GM23248 (cell line): ENCODE results near the gene WEE1. TPM values are rescaled to one million over a fixed set of nuclear protein-coding genes. Genes with fewer than 3 reads are reported as not detected.

ENCODE experiments used
- DNase-seq: peaks from one replicate; pipeline ENCODE4 v3.0.0-alpha.2; 2015
- H2AFZ ChIP-seq: fragments of 200-600 bp; sonication (generic); 2 replicates; pipeline ENCODE4 v1.6.1; 2016; ENCODE audit warnings: antibody characterized with exemption
- H3F3A ChIP-seq: fragments of 200-600 bp; sonication (generic); 2 replicates; pipeline ENCODE4 v1.6.1; 2016; ENCODE audit warnings: mild to moderate bottlenecking, antibody characterized with exemption, mixed run types; ENCODE audit not compliant: insufficient read depth
- H3K27ac ChIP-seq: fragments of 200-600 bp; sonication (generic); 2 replicates; pipeline ENCODE4 v1.5.1; 2016; ENCODE audit warnings: mild to moderate bottlenecking
- H3K27me3 ChIP-seq: fragments of 200-600 bp; sonication (generic); replicated peaks from 2 replicates; pipeline ENCODE4 v1.6.1; 2016; ENCODE audit warnings: mild to moderate bottlenecking; ENCODE audit not compliant: insufficient read depth
- H3K36me3 ChIP-seq: fragments of 200-600 bp; sonication (generic); 2 replicates; pipeline ENCODE4 v1.6.1; 2016; ENCODE audit warnings: low read depth, mild to moderate bottlenecking
- H3K4me1 ChIP-seq: fragments of 200-600 bp; sonication (generic); 2 replicates; pipeline ENCODE4 v1.6.1; 2016; ENCODE audit warnings: mild to moderate bottlenecking; ENCODE audit not compliant: insufficient read depth
- H3K4me2 ChIP-seq: fragments of 200-600 bp; sonication (generic); one replicate; pipeline ENCODE4 v1.6.1; 2016; ENCODE audit warnings: mild to moderate bottlenecking; ENCODE audit not compliant: unreplicated experiment
- H3K4me3 ChIP-seq: fragments of 200-600 bp; sonication (generic); 2 replicates; pipeline ENCODE4 v1.5.1; 2016; ENCODE audit warnings: mild to moderate bottlenecking
- H3K79me2 ChIP-seq: fragments of 200-600 bp; sonication (generic); 2 replicates; pipeline ENCODE4 v1.6.1; 2016; ENCODE audit warnings: mild to moderate bottlenecking; ENCODE audit not compliant: insufficient read depth
- H3K9ac ChIP-seq: fragments of 200-600 bp; sonication (generic); 2 replicates; pipeline ENCODE4 v1.6.1; 2016; ENCODE audit warnings: mild to moderate bottlenecking
- H3K9me2 ChIP-seq: fragments of 200-600 bp; sonication (generic); 2 replicates; pipeline ENCODE4 v1.6.1; 2016; ENCODE audit warnings: mixed run types, mild to moderate bottlenecking, moderate library complexity; ENCODE audit not compliant: insufficient read depth
- H3K9me3 ChIP-seq: fragments of 200-600 bp; sonication (generic); one replicate; pipeline ENCODE4 v1.6.1; 2017; ENCODE audit warnings: low read depth
- H4K20me1 ChIP-seq: fragments of 200-600 bp; sonication (generic); 2 replicates; pipeline ENCODE4 v1.6.0; 2016; ENCODE audit not compliant: insufficient read depth
- EZH2 ChIP-seq: fragments of 200-600 bp; sonication (generic); IDR thresholded peaks from 2 replicates; pipeline ENCODE4 v1.6.1; 2018; ENCODE audit warnings: antibody characterized with exemption, mild to moderate bottlenecking; ENCODE audit not compliant: insufficient read depth, poor library complexity, severe bottlenecking
- EZH2phosphoT487 ChIP-seq: fragments of 200-600 bp; sonication (generic); IDR thresholded peaks from 2 replicates; pipeline ENCODE4 v1.6.1; 2018; ENCODE audit warnings: antibody characterized with exemption, moderate library complexity, mild to moderate bottlenecking, low read depth; ENCODE audit not compliant: insufficient read depth
- WGBS, 2 experiments: methylation state at CpG; one replicate each; pipeline ENCODE4 v1.1.6; 2015 to 2017; ENCODE audit warnings: low lambda C conversion rate in 2 of 2, low coverage in 1 of 2; ENCODE audit errors: missing lambda C conversion rate in 2 of 2; 5-methylcytosine and 5-hydroxymethylcytosine counted together
- in situ Hi-C: fragments of 300-500 bp; cut with MboI; formaldehyde crosslinking; loops from 2 replicates; pipeline ENCODE4 v1.15.0; 2020
- polyA plus RNA-seq: library from polyadenylated mRNA; unstranded; fragments of >200 nt; fragmentation: Nextera tagmentation; extraction: Ambion mirVana; gene quantifications from 2 replicates; pipeline ENCODE4 v1.2.1, GENCODE V29; 2016
- total RNA-seq: library from RNA; depleted of rRNA; stranded (reverse); fragments of >200 nt; shearing (Covaris generic); gene quantifications from 2 replicates; pipeline ENCODE4 v1.2.3, GENCODE V29; 2014

WEE1 gene
- total and polyA plus RNA-seq, 2 experiments from 2014 or later: 13.1 to 35.2 TPM

GRCh38 chr11:9563196-9563730, 10.2 kb upstream of the WEE1 start:
- no peaks in the 10 kb centered on the region for H3K9me2 ChIP-seq
- no peak overlapping the region for H3K27ac ChIP-seq
- H3K9ac ChIP-seq: no peak overlapping the region
- 93 to 100% methylated on average over 1 of the region's 1 CpG for WGBS, 2 experiments
- no peak overlapping the region for H3K4me3 ChIP-seq
- H3K9me3 ChIP-seq: no peaks in the 10 kb centered on the region
- no peaks in the 10 kb centered on the region for H3K27me3 ChIP-seq
- in situ Hi-C loops: no loop called here
- H3F3A ChIP-seq: peaks cover 14% of the 10 kb centered on the region
- H3K4me1 ChIP-seq: peaks cover 25% of the 10 kb centered on the region
- no peaks in the 10 kb centered on the region for H3K36me3 ChIP-seq
- no peak for DNase-seq
- no peaks in the 10 kb centered on the region for H4K20me1 ChIP-seq
- H3K79me2 ChIP-seq: no peaks in the 10 kb centered on the region
- no peak for TF ChIP-seq EZH2
- no peak for TF ChIP-seq EZH2phosphoT487
- no peak overlapping the region for H2AFZ ChIP-seq
- H3K4me2 ChIP-seq: no peak overlapping the region

GRCh38 chr11:9565822-9566560, 7.5 kb upstream of the WEE1 start:
- H3K4me2 ChIP-seq: peak overlapping the region; percentile 48
- H4K20me1 ChIP-seq: no peaks in the 10 kb centered on the region
- peaks cover 28% of the 10 kb centered on the region for H3F3A ChIP-seq
- H3K79me2 ChIP-seq: no peaks in the 10 kb centered on the region
- DNase-seq: peak; percentile 99
- H3K27ac ChIP-seq: peak overlapping the region; percentile 99
- H3K27me3 ChIP-seq: no peaks in the 10 kb centered on the region
- peaks cover 40% of the 10 kb centered on the region for H3K4me1 ChIP-seq
- 2% methylated on average over 7 of the region's 7 CpGs for WGBS, 2 experiments
- no peak for TF ChIP-seq EZH2
- no peak for TF ChIP-seq EZH2phosphoT487
- H2AFZ ChIP-seq: 0 out of 2 replicates have a peak overlapping the region, but pooled peaks have one; percentile 23
- in situ Hi-C loops: no loop called here
- H3K36me3 ChIP-seq: no peaks in the 10 kb centered on the region
- peak overlapping the region; percentile 78 for H3K9ac ChIP-seq
- no peaks in the 10 kb centered on the region for H3K9me3 ChIP-seq
- H3K9me2 ChIP-seq: no peaks in the 10 kb centered on the region
- H3K4me3 ChIP-seq: peak overlapping the region; percentile 17; the same call in 1 of the 2 replicates

GRCh38 chr11:9566561-9567063, 6.9 kb upstream of the WEE1 start:
- no peaks in the 10 kb centered on the region for H3K36me3 ChIP-seq
- H3K27ac ChIP-seq: peak overlapping the region; percentile 99
- peak overlapping the region; percentile 48 for H3K4me2 ChIP-seq
- no peak for TF ChIP-seq EZH2
- TF ChIP-seq EZH2phosphoT487: no peak
- in situ Hi-C loops: no loop called here
- 82 to 84% methylated on average over 3 of the region's 3 CpGs for WGBS, 2 experiments
- no peaks in the 10 kb centered on the region for H3K27me3 ChIP-seq
- DNase-seq: peak; percentile 38
- no peaks in the 10 kb centered on the region for H3K9me3 ChIP-seq
- 0 out of 2 replicates have a peak overlapping the region, but pooled peaks have one; percentile 12 for H3K4me3 ChIP-seq
- no peak overlapping the region for H2AFZ ChIP-seq
- no peaks in the 10 kb centered on the region for H3K79me2 ChIP-seq
- peaks cover 40% of the 10 kb centered on the region for H3K4me1 ChIP-seq
- H3F3A ChIP-seq: peaks cover 28% of the 10 kb centered on the region
- peak overlapping the region; percentile 78 for H3K9ac ChIP-seq
- H3K9me2 ChIP-seq: no peaks in the 10 kb centered on the region
- H4K20me1 ChIP-seq: no peaks in the 10 kb centered on the region

- no peak for DNase-seq
- Histone ChIP-seq H3K4me2 (no peak overlapping the region), H3K9ac (peak overlapping the region; percentile 78)
Measured at GRCh38 chr11:9567401-9567800, 6.1 kb upstream of the WEE1 start.

More at GRCh38 chr11:9567401-9567800, 6.1 kb upstream of the WEE1 start:
- no peaks in the 10 kb centered on the region for H4K20me1 ChIP-seq
- no peaks in the 10 kb centered on the region for H3K36me3 ChIP-seq
- H3K27me3 ChIP-seq: no peaks in the 10 kb centered on the region
- H3K9me3 ChIP-seq: no peaks in the 10 kb centered on the region
- H3F3A ChIP-seq: peaks cover 28% of the 10 kb centered on the region
- no peak overlapping the region for H3K4me3 ChIP-seq
- H3K4me1 ChIP-seq: peaks cover 43% of the 10 kb centered on the region
- H2AFZ ChIP-seq: no peak overlapping the region
- no peaks in the 10 kb centered on the region for H3K79me2 ChIP-seq
- TF ChIP-seq EZH2 (no peak), EZH2phosphoT487 (no peak)
- peak overlapping the region; percentile 99 for H3K27ac ChIP-seq
- WGBS, 2 experiments: 83 to 86% methylated on average over 5 of the region's 5 CpGs
- in situ Hi-C loops: no loop called here
- no peaks in the 10 kb centered on the region for H3K9me2 ChIP-seq
